HL-60/S4 treated with retinoic acid at 250 ng/mL for 4 days and 3 days (cell line): ENCODE results near the gene RGS10.
"Not testable (repeated sequence)": the region's sequence is repeated elsewhere in the genome, so short reads cannot be mapped to it uniquely, and the experiment has no call there.

Experiments used
- in situ Hi-C: fragments of 300-500 bp; cut with MboI; formaldehyde crosslinking; loops from 2 replicates; pipeline ENCODE4 v1.7.0; 2022; ENCODE audit warnings: low sequenced_read_pairs

The RGS10 gene, protein sequence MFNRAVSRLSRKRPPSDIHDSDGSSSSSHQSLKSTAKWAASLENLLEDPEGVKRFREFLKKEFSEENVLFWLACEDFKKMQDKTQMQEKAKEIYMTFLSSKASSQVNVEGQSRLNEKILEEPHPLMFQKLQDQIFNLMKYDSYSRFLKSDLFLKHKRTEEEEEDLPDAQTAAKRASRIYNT

DNA sequence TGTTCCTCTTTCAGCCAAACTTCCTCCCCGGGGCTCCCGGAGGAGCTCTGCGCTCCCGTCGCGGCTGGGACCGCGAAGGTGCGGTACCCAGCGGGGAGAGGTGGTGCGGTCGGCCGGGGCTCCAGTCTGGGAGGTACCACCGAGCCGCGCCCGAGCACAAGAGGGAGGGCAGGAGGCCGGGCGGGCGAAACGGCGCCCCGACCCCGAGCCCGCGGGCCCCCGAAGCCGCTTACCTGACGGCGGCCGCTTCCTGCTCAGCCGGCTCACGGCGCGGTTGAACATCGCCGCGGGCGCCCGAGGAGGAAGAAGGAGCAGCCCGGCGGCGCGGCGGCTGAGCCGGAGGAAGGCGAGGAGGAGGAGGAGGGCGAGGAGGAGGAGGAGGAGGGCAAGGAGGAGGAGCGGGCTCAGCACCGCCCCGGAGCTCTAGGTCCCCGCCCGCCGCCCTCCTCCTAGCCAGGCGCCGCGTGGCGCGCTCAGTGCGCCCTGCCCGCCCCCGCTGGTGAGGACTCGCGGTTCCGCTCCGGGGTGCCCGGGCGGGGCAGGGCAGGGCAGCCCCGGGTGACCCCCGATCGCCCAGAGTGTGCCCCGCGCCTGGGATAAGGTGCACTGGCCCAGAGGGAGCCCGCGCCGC is at the start of gene RGS10:
TSS of gene RGS10 (minus strand) at position 363 of the 631 bp plus-strand sequence. CDS start at position 282, 81 bp downstream.
- in situ Hi-C loops: no loop called here

DNA sequence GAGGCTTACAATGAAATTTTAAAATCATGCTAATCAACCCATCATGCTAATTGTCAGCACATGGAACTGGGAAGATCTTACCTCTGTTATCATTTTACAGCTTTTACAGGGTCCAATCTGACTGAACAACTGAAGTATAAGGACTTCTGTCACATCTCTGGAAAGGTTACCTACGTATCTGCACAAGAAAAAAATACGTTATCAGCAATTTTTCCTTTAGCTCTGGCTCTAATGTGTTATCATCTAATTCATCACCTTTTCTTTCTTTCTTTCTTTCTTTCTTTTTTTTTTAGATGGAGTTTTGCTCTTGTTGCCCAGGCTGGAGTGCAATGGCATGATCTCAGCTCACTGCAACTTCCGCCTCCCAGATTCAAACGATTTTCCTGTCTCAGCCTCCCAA is 45.6 kb upstream of the RGS10 start:
- in situ Hi-C loops: no loop called here

DNA sequence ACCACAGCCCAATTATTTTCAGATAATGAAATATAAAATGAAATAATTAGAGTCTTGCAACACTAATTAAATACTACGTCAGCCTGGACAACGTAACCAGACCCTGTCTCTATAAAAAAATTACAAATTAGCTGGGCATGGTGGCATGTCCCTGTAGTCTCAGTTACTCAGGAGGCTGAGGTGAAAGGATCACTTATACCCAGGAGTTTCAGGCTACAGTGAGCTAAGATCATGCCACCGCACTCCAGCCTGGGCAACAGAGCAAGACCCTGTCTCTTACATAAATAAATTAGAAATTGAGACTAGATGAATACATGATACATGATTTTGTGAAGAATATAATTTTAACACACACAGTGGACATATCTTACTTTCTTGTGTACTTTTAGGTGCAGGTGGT is 35.8 kb upstream of the RGS10 start:
- in situ Hi-C loops: no loop called here

DNA sequence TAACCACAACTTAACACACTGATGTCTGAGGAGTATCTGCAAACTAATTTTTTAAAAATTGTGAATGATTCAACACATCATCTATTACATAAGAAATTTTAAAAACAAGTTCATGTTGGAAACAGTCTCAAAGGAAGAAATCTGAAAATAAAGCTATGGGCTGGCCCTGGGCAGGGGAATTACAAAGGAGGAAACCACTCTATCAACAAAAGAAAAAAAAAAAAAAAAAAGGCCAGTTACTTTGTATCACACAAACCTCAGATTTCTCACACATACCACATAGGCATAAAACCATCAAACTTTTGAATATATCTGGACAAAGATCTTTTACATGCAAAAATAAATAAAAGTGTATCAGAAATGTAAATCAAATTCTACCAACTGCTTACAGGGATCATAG is 33.5 kb upstream of the RGS10 start:
- in situ Hi-C loops: no loop called here

DNA sequence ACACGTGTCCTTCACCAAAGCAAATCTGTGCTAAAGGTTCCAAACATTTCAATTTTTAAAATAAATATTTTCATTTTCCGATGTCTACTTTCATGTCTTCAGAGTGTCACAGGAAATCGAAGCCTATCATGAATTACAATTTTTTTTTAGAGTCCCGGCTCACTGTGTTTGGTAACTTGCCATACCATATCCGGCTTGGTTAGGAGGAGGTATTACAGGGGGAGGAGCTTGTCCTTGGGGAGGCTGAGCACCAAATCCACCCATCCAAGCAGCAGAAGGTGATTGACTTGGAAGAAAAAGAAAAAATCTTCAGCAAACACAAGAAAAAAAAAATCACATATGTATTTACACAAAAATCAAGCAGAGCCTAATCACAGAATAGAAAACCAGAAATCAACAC is 33.0 kb upstream of the RGS10 start:
- in situ Hi-C loops: no loop called here

DNA sequence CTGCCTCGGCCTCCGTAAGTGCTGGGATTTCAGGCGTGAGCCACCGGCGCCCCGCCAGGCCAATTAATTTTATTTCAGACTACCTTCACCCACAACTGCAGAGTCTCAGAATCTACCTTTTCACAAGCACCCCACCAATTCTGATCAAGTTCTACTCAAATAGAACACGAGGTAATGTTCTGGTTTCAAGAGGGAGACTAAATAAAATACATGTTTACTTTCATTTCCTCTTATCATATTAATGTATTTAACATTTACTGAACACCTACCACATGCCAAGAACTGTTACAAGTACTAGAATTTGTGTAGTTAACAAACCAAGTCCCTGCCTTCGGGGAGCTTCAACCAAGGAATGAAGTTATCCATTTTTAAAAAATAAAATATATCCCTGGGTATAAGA is 25.5 kb upstream of the RGS10 start:
- in situ Hi-C loops: no loop called here

DNA sequence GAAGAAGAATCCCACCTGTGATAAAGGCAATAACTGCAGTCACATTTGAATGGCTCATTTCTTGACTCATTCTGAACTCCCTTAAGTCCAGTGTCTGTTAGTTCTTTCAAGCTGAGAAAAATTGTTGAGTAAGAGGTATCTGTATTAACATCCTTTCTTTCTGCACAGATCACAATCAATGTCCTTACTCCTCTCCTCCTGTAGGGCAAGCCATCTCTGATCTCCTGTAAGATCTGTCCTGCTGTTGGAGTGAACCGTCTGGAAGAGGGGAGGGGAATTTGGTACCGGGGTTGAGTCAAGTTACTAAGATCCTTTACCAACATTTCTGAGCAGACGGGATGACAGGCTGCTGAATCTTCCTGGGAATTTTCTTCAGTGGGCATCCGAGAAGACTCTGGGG is 19.6 kb upstream of the RGS10 start:
- in situ Hi-C loops: no loop called here

DNA sequence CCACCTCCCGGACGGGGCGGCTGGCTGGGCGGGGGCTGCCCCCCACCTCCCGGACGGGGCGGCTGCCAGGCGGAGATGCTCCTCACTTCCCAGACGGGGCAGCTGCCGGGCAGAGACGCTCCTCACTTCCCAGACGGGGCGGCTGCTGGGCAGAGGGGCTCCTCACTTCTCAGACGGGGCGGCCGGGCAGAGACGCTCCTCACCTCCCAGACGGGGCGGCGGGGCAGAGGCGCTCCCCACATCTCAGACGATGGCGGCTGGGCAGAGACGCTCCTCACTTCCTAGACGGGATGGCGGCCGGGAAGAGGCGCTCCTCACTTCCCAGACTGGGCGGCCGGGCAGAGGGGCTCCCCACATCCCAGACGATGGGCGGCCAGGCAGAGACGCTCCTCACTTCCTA is 17.0 kb upstream of the RGS10 start:
- in situ Hi-C loops: not testable (repeated sequence)

DNA sequence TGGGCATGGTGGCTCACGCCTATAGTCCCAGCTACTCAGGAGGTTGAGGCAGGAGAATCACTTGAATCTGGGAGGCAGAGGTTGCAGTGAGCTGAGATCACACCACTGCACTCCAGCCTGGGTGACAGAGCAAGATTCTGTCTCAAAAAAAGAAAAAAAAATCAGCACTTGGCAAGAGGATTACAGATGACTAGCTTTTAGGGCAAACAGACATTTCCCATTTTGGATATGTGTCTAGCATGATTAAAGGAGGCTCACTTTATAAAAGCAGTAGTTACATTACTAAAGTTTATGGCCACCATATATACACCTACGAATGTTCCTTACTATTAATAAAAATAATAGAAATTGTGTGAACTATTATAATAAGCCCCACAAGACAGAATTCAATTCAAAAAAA is 13.6 kb upstream of the RGS10 start:
- in situ Hi-C loops: not testable (repeated sequence)

DNA sequence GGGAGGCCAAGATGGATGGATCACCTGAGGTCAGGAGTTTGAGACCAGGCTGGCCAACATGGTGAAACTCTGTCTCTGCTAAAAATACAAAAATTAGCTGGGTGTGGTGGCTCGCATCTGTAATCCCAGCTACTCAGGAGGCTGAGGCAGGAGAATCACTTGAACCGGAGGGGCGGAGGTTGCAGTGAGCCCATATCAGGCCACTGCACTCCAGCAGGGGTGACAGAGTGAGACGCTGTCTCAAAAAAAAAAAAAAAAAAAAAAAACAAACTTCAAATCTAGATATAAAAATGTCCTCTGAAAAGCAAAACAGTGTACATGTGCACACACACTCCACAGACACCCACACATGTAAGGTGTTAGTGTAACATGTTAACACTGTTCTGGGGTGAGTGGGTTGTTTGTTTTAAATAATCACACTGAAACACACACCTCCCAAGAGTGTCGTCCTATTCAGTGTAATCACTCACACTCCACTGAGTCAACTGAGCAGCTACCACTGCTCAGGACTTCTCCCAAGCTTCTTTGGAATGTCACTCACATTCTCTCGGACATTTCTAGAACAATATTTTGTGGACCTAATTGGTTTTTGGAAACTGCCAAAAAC is 12.8 kb upstream of the RGS10 start:
- in situ Hi-C loops: no loop called here

DNA sequence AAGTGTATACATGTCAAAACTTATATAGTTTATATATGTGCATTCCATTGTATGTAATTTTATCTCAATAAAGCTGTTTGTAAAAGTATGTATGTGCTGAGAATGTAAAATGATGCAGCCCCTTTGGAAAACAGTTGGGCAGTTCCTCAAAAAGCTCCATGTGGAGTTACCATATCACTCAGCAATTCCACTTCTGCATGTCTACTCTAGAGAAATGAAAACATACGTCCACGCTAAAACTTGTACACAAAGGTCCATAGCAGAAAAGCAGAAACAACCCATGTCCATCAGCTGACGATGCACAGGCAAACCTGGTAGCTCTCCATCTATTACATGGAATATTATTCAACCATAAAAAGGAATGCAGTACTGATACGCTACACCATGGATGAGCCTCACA is 8.3 kb upstream of the RGS10 start:
- in situ Hi-C loops: no loop called here

DNA sequence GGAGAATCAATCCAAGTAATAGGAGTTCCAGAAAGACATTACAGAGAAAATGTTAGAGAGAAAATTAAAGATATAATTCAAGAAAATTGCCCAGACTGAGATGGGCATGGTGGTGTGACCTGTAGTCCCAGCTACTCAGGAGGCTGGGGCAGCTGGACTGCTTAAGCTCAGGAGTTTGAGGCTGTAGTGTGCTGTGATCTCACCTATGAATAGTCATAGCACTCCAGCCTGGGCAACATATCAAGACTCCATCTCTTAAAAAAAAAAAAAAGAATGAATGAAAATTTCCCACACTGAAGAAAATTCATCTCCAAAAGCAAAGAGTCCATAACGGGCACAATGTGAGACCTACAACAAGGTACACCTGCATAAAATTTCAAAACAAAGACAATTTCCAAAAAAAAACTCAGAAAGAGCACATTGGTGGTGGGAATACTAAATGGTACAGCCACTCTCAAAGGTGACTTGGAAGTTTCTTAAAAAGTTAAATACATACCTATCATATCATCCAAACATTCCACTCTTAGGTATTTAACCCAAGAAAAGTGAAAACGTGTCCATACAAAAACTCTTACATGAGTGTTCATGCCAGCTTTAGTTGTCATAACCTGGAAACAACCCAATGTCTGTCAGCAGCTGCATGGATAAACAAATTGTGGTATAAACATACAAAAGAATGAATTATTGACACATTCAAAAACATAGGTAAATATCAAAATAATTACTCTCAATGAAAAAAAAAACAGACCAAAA is 6.9 kb upstream of the RGS10 start:
- in situ Hi-C loops: no loop called here

DNA sequence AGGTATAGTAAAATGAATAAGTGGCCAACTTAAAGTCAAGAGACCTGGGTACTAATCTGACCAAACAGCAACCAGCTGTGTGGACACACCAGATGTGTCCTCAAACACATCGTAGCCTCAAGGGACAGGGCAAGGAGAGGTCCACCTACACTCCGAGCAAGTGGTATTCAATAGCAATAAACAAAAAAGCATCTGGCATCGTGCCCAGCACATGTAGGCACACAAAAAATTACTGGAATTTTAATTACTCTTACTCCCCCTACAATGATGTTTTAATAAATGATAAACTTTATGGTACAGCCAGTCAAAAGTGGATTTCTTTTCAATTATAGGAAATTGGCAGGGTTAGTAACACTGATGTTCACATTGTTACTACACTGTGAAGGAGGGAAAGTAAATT is 3.5 kb upstream of the RGS10 start:
- in situ Hi-C loops: no loop called here

DNA sequence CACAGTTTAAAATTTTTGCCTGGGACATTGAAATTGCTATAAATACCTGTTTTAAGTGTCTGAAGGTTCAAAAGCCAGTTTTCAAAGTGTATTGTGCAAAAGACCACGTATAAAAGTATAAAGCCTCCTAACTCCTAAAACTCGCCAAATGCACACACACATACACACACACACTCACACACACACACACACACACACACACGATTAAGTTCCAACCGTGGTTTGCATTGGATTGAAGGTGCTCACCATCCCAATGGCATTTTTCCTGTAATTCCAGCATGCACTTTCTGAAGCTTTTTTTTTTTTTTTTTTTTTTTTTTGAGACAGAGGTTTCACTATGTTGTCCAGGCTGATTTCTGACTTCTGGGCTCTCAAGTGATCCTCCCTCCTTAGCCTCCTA is 2.8 kb upstream of the RGS10 start:
- in situ Hi-C loops: no loop called here

DNA sequence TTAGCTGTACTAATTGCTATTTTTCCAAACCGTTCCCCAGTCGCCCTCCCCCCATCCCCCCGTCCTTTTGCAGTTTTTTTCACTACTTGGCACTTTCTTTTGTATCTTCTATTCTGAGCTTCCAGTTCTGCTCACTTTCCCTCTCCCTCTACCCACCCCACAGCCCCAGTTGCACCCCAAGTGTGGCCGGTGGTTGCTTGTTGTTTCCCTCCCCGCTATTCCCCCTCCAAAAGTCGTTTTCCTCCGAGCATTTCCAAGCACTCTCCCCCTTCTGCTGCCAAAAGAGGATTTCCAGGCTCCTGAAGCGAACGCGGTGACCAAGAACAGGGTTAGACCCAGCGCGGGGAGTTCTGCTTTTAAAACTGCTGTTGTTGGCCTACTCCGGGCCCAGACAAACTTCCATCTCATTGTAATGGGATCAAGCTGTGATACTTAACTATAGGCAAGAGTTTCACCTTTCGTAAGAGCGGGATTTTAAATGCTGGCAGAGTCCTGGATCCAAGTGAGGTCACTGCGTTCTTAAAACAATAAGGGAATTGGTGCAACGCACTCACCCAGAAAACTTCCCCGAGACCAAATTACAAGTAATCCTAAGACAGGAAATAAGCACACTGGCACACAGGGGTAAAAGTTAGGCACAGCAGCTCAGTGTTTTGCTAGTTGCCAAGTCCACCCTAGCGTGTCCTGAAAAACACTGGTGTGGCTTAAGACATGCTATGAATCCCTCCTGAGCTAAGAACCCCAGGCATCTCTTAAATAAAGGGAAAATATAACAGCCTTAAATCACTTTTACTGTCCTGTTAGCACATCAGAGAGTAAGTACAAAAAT is 1.5 kb upstream of the RGS10 start:
- in situ Hi-C loops: no loop called here

DNA sequence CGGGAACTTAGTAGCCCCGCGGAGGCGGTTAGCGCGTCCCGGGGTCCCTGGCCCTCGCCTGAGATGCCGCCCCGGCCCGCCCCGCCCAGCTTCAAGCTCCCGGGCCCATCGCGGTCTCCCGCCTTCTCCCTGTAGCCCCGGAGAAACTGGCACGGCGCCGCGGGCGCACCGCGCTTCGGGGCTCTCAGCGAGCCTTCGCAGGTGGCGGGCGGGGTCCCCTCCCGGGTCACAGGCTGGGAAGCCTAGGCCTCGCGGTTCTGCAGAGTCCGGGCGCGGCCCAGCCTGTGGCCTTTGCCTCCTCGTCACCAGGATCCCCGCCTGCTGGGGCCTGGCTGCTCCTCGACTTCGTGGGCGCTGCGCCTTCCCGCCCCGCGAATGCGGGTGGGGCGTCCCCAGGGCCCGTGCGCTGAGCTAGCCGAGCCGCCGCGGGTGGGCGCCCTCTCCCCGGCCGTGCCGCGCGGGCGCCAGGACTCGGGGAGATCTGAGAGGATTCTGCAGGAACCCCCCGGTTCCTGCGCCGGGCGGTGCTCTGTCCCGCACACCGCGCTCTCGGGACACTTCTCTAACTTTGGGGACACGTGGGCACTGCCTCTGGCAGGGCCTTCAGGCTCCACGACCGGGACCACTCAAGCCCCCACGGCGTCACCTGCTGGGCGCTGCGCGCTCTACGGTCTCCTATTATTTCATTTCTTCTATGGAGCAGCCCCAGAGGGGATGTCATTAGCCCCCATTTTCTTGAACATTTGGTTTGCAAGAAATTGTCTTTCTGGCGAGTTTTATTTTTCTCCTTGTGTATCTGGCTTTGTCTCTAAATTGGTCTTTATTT is 682 bp upstream of the RGS10 start:
- in situ Hi-C loops: no loop called here

DNA sequence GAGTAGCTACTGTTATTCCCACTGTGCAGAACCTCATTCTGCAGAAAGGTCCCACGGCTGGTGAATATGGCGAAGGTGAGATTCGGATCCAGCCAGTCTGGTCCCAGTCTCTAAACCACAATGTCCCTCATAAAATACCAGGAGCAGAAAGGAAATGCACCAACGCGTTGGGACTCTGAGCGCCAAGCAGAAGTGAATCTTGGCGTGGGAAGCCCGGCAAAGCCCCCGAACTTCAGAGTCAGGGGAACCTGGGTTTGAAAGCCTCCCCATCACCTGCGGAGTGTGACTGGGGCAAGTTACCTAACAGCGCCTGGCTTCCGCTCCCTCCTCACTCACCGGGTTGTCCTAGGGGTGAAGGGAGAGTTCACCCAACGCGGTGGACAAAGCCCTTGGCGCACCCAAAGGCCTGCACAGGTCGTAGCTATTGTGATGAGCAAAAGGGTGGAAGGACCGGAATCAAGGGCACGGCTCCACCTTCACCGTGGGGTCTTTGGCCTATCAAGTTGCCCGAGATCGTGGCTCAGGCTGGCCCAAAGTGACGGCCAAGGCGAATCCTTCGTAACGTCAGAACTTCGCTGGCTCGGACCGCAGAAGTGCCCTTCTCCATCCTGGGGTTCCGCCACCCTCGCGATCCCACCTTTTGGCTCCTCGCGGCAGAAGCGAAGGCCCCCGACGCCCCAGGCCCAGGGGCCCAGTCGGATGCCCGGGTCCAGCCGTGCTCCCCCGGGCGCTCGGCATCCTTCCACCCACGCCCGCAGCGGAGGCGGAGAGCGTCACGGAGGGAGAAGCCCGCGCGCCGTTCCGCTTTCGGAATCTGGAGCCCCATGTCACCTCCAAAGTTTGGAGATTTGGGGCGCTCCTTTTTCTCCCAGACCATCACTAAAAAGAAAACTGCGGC is 811 bp downstream of the RGS10 start:
- in situ Hi-C loops: no loop called here

DNA sequence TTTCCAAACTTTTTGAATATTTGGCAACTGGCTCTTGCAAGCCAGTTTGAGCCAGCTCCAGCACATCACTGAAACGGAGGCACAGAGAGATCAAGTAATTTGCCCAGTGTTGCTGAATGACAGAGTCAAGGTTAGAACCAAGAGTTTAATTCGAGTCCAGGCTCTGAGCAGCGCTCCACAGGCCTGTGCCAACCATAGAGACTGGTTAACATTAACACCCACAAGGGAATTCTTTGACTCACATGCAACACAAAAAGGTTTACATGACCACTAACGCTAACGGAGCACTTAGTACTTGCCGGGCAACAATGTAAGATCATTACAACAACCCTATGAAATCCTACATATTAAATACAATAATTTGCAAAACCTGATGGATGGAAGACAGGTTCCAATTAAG is 1.5 kb downstream of the RGS10 start:
- in situ Hi-C loops: no loop called here

DNA sequence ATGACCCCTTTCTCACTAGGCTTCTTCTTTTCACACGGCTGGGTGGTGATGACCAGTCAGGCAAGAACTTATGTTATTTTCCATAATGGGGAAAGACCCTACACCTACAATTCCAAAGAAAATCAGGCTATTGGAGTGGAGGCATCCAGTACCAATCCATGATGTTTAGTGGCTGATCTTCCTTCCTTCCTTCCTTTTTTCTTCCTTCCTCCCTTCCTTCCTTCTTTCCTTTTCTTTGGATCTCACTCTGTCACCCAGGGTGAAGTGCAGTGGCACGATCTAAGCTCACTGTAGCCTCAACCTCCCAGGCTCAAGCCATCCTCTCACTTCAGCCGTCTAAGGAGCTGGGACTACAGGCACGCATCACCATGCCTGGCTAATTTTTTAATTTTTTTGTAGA is 2.5 kb downstream of the RGS10 start:
- in situ Hi-C loops: no loop called here
